ENCODE results near the gene ATF6.

Gene ATF6

DNA sequence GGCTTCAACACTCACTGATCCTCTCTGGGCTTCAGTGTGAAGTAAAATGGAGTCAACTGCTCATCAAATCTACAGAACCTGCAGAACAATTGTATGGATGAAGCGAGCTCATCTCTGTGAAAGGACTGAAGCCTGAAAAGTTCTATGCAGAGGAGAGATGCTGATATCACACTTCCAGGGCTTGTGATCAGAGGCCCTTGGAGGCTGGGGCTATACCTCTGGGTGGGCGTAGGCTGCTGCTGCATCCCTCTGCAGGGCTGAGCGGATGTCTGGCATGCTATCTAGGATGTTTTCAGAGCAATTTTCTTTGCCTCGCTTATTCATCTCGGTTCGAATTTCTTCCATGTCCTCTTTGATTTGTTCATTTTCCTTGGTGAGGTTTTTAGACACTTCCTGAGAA is 240.0 kb downstream of the ATF6 start:
- DNase-seq = no peak

DNA sequence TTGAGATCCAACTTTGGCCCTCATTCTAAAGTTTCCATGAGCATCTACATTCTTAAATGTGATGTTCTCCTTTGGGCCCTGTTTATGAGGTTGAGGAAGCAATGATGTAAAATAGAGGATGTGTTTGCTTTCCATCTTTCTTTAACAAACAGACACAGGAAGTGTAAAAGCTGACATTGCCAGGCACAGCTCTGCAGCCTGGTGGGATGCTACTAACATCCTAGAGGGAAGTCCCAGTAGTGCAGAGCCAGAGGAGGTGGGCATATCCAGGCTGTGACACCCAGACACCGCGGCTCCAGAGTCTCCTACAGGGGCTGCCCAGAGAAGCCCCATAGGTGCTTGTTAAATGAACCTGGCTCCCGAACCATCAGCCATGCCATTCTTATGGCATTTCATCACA is 241.3 kb downstream of the ATF6 start:
- DNase-seq = no peak

DNA sequence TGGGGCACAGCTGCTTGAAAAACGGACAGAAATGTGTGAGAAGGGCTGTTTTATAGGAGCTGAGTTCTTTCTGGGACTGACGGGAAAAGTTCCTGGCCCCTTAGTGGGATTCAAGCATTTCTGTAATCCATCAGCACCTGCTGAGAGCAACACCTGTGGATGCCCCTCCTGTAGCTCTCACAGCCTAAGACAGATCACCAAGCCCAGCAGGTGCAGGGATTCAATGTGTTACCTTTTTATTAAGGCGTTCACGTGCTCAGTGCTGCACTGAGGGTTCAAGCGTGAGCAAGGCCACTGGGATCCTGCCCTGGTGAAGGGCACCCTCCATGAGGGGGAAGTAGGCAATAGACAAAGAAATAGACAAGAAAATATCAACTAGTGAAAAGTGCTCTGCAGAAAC is 242.7 kb downstream of the ATF6 start:
- peak in 1 of 3 experiments; percentile 28 for DNase-seq

DNA sequence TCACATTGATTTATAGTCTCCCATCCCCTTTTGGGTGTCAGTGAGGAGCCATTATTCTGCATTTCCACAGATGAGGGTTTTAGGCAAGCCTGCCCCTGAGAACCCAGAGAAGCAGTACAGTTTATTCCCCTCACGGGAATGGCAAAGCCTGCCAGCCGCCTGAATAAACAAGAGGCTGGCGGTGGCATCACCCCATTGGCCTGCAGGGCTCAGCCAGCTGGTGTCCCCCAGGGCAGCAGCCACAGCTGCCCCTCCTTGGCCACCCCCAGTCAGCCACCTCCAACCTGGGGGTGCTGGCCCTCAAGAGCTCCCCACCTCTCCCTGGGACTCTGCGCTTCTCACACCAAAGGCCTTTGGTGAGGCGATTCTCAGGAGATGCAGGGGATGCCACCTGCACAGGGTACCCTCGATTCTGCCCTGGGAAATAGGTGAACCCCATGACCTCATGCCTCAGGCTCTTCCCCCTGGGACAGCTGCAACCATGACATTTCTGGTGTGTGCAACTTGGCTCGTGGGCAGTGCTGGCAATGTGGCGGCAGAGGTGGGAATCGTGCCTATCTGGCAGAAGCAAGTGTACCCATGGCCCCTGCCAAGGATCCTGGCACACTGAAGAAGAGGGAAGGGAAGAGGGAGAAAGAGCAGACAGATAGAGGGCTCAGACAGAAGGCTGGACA is 243.5 kb downstream of the ATF6 start:
- no peak for DNase-seq

DNA sequence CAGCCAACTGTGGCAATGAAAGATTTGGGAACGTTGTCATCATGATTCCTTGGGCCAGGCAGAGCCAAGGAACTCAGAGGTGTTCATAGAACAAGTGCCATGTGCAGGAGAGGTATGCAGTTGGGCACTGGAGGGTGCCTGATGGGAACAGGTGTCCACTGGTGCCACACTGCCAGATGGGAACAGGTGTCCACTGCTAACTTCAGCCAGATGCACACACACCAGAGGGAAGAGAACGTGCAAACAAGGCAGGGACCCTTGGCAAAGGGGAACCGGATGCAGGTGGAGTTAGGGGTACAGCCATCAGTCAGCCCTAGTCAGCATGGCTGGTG is 244.0 kb downstream of the ATF6 start:
- no peak for DNase-seq

DNA sequence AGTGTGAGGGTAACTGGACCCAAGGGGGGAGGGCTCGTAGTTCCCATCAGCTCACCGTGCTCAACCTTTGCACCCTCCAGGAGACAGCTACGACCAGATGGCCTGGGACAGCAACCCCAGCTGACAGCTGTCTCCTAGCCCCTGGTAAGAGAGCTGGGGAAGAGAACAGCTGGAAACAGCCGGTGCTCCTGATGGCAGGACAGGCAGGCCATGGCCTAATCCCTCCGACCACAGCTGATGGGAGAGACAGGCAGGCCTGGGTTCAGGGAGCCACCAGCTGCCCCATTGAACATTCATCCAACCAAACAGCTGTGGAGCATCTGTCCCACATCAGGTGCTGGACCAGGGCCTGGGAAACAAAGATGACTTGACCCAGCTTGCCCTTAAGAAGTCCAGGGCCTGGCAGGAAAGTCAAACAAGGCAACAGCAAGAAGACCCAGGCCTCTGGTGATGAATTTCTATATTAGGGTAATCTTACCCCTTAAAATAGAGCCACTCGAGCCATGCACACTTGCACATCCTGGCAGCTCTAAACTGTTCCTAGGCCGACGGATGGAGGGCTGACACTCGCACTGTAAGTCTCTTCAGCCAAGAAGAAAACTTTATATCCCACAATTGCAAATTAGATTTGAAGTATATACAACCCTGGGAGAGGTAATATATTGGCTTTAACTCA is 245.4 kb downstream of the ATF6 start:
- no peak for DNase-seq

DNA sequence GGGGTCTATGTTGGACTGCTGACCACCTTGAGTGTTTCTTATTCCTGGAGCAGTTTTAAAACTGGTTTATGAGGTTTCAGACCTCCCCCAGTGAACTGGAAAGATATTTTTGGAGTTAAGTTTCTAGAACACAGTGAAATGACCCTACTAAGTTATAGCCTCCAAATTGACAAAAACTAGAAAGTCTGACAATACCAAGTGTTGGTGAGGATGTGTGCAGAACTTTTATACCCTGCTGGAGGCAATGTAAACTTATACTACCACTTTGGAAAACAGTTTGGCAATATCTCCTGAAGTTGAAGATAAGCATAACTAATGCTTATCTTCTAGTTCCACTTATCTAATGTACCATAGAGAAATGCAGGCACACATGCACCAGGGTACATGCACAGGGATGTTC is 247.2 kb downstream of the ATF6 start:
- no peak for DNase-seq
